Body of pancreas (tissue), 4 donors: Measurements from ENCODE around the gene MAP4K4.

Experiments
- CTCF ChIP-seq, 7 experiments: fragments of 450-650 bp in 4 of 7; fragments of 200-600 bp in 3 of 7; sonication (generic) in 3 of 7; IDR thresholded peaks; one replicate each; pipeline ENCODE4 v1.5.1; 2016 to 2019; ENCODE audit warnings: antibody characterized with exemption in 7 of 7
- POLR2A ChIP-seq, 3 donors: fragments of 450-650 bp; IDR thresholded peaks; one replicate each; pipeline ENCODE4 v1.6.1; 2016; ENCODE audit warnings: antibody characterized with exemption in 3 of 3, mild to moderate bottlenecking in 2 of 3

- TF ChIP-seq CTCF (IDR thresholded peaks at IDR 0.05) (no peak), POLR2A (IDR thresholded peaks at IDR 0.05) (no peak)
Observed at GRCh38 chr2:101912545-101912944, 215.0 kb downstream of the MAP4K4 start.
